H1 (cell line): ENCODE data around the gene FCRL2. TPM values are rescaled to one million over a fixed set of nuclear protein-coding genes. Genes with fewer than 3 reads are reported as not detected.

Experiments
- CTCF ChIA-PET: fragments of 300-600 bp; sonication (Branson Sonifier 250); formaldehyde crosslinking; loops from one replicate; lab custom pipeline; 2021; ENCODE audit not compliant: partially characterized antibody; lab: Charles Lee
- POLR2A ChIA-PET: fragments of 300-600 bp; sonication (Branson Sonifier 250); formaldehyde crosslinking; loops from one replicate; lab custom pipeline; 2021; ENCODE audit warnings: inconsistent platforms; ENCODE audit not compliant: partially characterized antibody; lab: Charles Lee
- DNase-seq, 2 experiments: peaks; one replicate each; pipeline versions ENCODE4 v3.0.0 to v3.0.0-alpha.2; 2010 to 2022; ENCODE audit warnings: low spot score in 2 of 2, low read depth in 1 of 2, mixed read lengths in 1 of 2
- FAIRE-seq: peaks from 2 replicates; lab custom pipeline; 2011; peaks lifted over from hg19 to GRCh38; lab: Jason Lieb, UNC
- H2AFZ ChIP-seq: 2 replicates; pipeline ENCODE4 v1.8.1; 2012; ENCODE audit warnings: low read length, inconsistent platforms
- H2AK5ac ChIP-seq: 2 replicates; pipeline ENCODE4 v1.6.1; 2013; ENCODE audit warnings: low read depth, low read length
- H2BK120ac ChIP-seq: replicated peaks from 2 replicates; pipeline ENCODE3; 2013; ENCODE audit warnings: low read depth, low read length, inconsistent platforms
- H2BK12ac ChIP-seq: 2 replicates; pipeline ENCODE4 v1.6.1; 2013; ENCODE audit warnings: low read depth, low read length
- H2BK15ac ChIP-seq: 2 replicates; pipeline ENCODE4 v1.6.1; 2013; ENCODE audit warnings: low read length
- H2BK20ac ChIP-seq: 2 replicates; pipeline ENCODE4 v1.6.1; 2013; ENCODE audit warnings: low read length
- H2BK5ac ChIP-seq: 2 replicates; pipeline ENCODE4 v1.6.1; 2013; ENCODE audit warnings: low read depth, low read length
- H3K14ac ChIP-seq: 2 replicates; pipeline ENCODE4 v1.6.1; 2013; ENCODE audit warnings: inconsistent platforms; ENCODE audit not compliant: insufficient read length
- H3K18ac ChIP-seq: 2 replicates; pipeline ENCODE4 v1.6.1; 2013; ENCODE audit warnings: low read length; ENCODE audit errors: extremely low read depth
- H3K23ac ChIP-seq: 2 replicates; pipeline ENCODE4 v1.6.1; 2013; ENCODE audit warnings: inconsistent platforms; ENCODE audit not compliant: insufficient read length
- H3K23me2 ChIP-seq: 2 replicates; pipeline ENCODE4 v1.6.1; 2013; ENCODE audit warnings: low read depth, low read length
- H3K27ac ChIP-seq: 2 replicates; pipeline ENCODE4 v1.6.1; 2011; ENCODE audit warnings: low read depth, low read length, inconsistent platforms
- H3K27me3 ChIP-seq, 4 experiments: replicated peaks in 1 of 4; 1 replicate in 1 of 4; 2 replicates in 3 of 4; pipeline versions ENCODE4 v1.6.1 to v1.8.1; 2011 to 2013; ENCODE audit warnings: low read length in 3 of 4, mild to moderate bottlenecking in 3 of 4, inconsistent platforms in 2 of 4, mixed read lengths in 2 of 4, moderate library complexity in 1 of 4; ENCODE audit not compliant: control insufficient read depth in 3 of 4, insufficient read depth in 3 of 4; ENCODE audit errors: extremely low read depth in 1 of 4
- H3K36me3 ChIP-seq, 4 experiments: 2 replicates each; pipeline versions ENCODE4 v1.6.1 to v1.8.1; 2011 to 2013; ENCODE audit warnings: mild to moderate bottlenecking in 4 of 4, low read length in 3 of 4, moderate library complexity in 2 of 4, control low read depth in 1 of 4, inconsistent platforms in 1 of 4; ENCODE audit not compliant: insufficient read depth in 4 of 4, control insufficient read depth in 2 of 4
- H3K4ac ChIP-seq: replicated peaks from 2 replicates; pipeline ENCODE3; 2013; ENCODE audit warnings: low read length, low read depth, mixed read lengths, inconsistent platforms; ENCODE audit not compliant: insufficient read length
- H3K4me1 ChIP-seq, 4 experiments: replicated peaks in 1 of 4; 1 replicate in 1 of 4; 2 replicates in 3 of 4; pipeline versions ENCODE4 v1.6.1 to v1.8.1; 2011 to 2013; ENCODE audit warnings: low read length in 3 of 4, inconsistent platforms in 2 of 4, mixed read lengths in 1 of 4; ENCODE audit not compliant: insufficient read depth in 4 of 4, control insufficient read depth in 3 of 4
- H3K4me2 ChIP-seq, 2 experiments: 2 replicates each; pipeline versions ENCODE4 v1.6.1 to v1.8.1; 2011 to 2013; ENCODE audit warnings: low read depth in 2 of 2, low read length in 2 of 2, control low read depth in 1 of 2, inconsistent platforms in 1 of 2, mild to moderate bottlenecking in 1 of 2; ENCODE audit not compliant: insufficient read depth in 1 of 2
- H3K4me3 ChIP-seq, 4 experiments: fragments of 200-600, 300-600 bp in 1 of 4; sonication (generic), shearing (Covaris generic), sonication (Bioruptor Twin) in 1 of 4; 2 replicates each; pipeline versions ENCODE4 v1.5.1 to v1.8.1; 2011 to 2016; ENCODE audit warnings: low read length in 4 of 4, low read depth in 3 of 4, control low read depth in 2 of 4, inconsistent platforms in 2 of 4, mild to moderate bottlenecking in 2 of 4, mixed read lengths in 1 of 4, moderate library complexity in 1 of 4; ENCODE audit not compliant: insufficient read depth in 2 of 4; ENCODE audit errors: extremely low read depth in 1 of 4
- H3K56ac ChIP-seq: replicated peaks from 2 replicates; pipeline ENCODE3; 2013; ENCODE audit warnings: low read depth, mild to moderate bottlenecking, mixed read lengths, low read length, inconsistent platforms; ENCODE audit not compliant: insufficient read length
- H3K79me1 ChIP-seq: 2 replicates; pipeline ENCODE4 v1.6.1; 2013; ENCODE audit warnings: low read depth, low read length, control low read depth
- H3K79me2 ChIP-seq, 2 experiments: 2 replicates each; pipeline versions ENCODE4 v1.6.1 to v1.8.1; 2012 to 2013; ENCODE audit warnings: low read length in 2 of 2, mild to moderate bottlenecking in 2 of 2, inconsistent platforms in 1 of 2; ENCODE audit not compliant: insufficient read depth in 2 of 2, control insufficient read depth in 1 of 2
- H3K9ac ChIP-seq, 4 experiments: replicated peaks in 1 of 4; 1 replicate in 1 of 4; 2 replicates in 3 of 4; pipeline versions ENCODE4 v1.6.1 to v1.8.1; 2011 to 2013; ENCODE audit warnings: low read depth in 3 of 4, low read length in 3 of 4, control low read depth in 2 of 4, mild to moderate bottlenecking in 2 of 4, moderate library complexity in 2 of 4, inconsistent platforms in 1 of 4; ENCODE audit errors: extremely low read depth in 1 of 4
- H3K9me3 ChIP-seq, 2 experiments: 2 replicates each; pipeline versions ENCODE4 v1.6.1 to v1.8.1; 2012 to 2013; ENCODE audit warnings: mild to moderate bottlenecking in 2 of 2, moderate library complexity in 2 of 2, control low read depth in 1 of 2, inconsistent platforms in 1 of 2, low read depth in 1 of 2, low read length in 1 of 2, mixed read lengths in 1 of 2; ENCODE audit not compliant: insufficient read depth in 2 of 2
- H4K20me1 ChIP-seq, 2 experiments: replicated peaks in 1 of 2; 2 replicates each; pipeline versions ENCODE3 to v1.8.1; 2011 to 2013; ENCODE audit warnings: inconsistent platforms in 2 of 2, low read length in 2 of 2, mild to moderate bottlenecking in 1 of 2; ENCODE audit not compliant: insufficient read depth in 2 of 2, control insufficient read depth in 1 of 2
- H4K5ac ChIP-seq: 2 replicates; pipeline ENCODE4 v1.6.1; 2013; ENCODE audit warnings: low read length, low read depth, mixed read lengths, inconsistent platforms; ENCODE audit not compliant: insufficient read length
- H4K8ac ChIP-seq: 2 replicates; pipeline ENCODE4 v1.8.0; 2013; ENCODE audit warnings: mild to moderate bottlenecking, moderate library complexity, low read length, inconsistent platforms; ENCODE audit not compliant: insufficient read depth; ENCODE audit errors: extremely low read depth
- H4K91ac ChIP-seq: replicated peaks from 2 replicates; pipeline ENCODE3; 2013; ENCODE audit warnings: low read length, mixed read lengths, inconsistent platforms; ENCODE audit not compliant: insufficient read length
- KDM4A ChIP-seq: IDR thresholded peaks from one replicate; pipeline ENCODE4 v1.7.1; 2012; ENCODE audit warnings: low read depth, mild to moderate bottlenecking, moderate library complexity, low read length, inconsistent platforms; ENCODE audit not compliant: severe bottlenecking
- PHF8 ChIP-seq: fragments of 200-600 bp; sonication (generic); conservative IDR thresholded peaks from 2 replicates; pipeline ENCODE4 v1.7.1; 2012; ENCODE audit warnings: low read depth, mild to moderate bottlenecking, inconsistent platforms, low read length, moderate library complexity
- WGBS, 2 experiments: shearing (Covaris generic) in 1 of 2; methylation state at CpG; one replicate each; pipeline versions ENCODE4 v1.1.6 to v1.1.7; 2013 to 2015; ENCODE audit warnings: low lambda C conversion rate in 2 of 2, mixed read lengths in 2 of 2, inconsistent platforms in 1 of 2, low coverage in 1 of 2, missing lambda C conversion rate in 1 of 2; ENCODE audit not compliant: insufficient replicate concordance in 2 of 2, insufficient coverage in 1 of 2, insufficient read length in 1 of 2; ENCODE audit errors: extremely low coverage in 1 of 2, missing lambda C conversion rate in 1 of 2; 5-methylcytosine and 5-hydroxymethylcytosine counted together
- polyA plus RNA-seq, 7 experiments: library from polyadenylated mRNA; depleted of rRNA in 3 of 7; stranded (reverse) in 5 of 7; unstranded in 2 of 7; fragments of >200 nt in 5 of 7; fragments of 200-250 nt in 2 of 7; gene quantifications; 1 replicate in 5 of 7; 2 replicates in 1 of 7; 4 replicates in 1 of 7; pipeline versions ENCODE4 v1.2.1 to v1.2.3, GENCODE V29; 2011 to 2013; ENCODE audit warnings: missing spikeins in 2 of 7, mixed read lengths in 2 of 7
- total RNA-seq: library from RNA; stranded (reverse); fragmentation: NEBNext Ultra II Directional; extraction: Animal tissue kit (Norgen Biotek cat#: 25700); gene quantifications from 2 replicates; pipeline ENCODE4 v1.2.1, GENCODE V29; 2021

The FCRL2 gene
- total and polyA plus RNA-seq, 2 of the 8 experiments (the other 6 are each of a cell fraction or from before 2014, with no cell fraction given), result not detected

- Histone ChIP-seq H2AK5ac (no peak overlapping the region), H2BK12ac (no peak overlapping the region), H4K8ac (no peak overlapping the region), H3K4ac (no peak overlapping the region), H3K79me2 (no peaks in the 10 kb centered on the region), H3K36me3 (no peaks in the 10 kb centered on the region), H3K27me3 (no peaks in the 10 kb centered on the region), H2BK5ac (no peak overlapping the region), H4K20me1 (no peaks in the 10 kb centered on the region), H3K56ac (no peak overlapping the region), H3K14ac (no peak overlapping the region), H2BK120ac (no peak overlapping the region), H3K4me2 (no peak overlapping the region), H2AFZ (no peak overlapping the region), H2BK15ac (no peak overlapping the region), H3K79me1 (no peaks in the 10 kb centered on the region), H3K9ac (no peak overlapping the region), H3K27ac (no peak overlapping the region), H4K91ac (no peak overlapping the region), H2BK20ac (no peak overlapping the region), H3K23me2 (no peaks in the 10 kb centered on the region), H3K4me1 (no peaks in the 10 kb centered on the region), H3K4me3 (no peak overlapping the region), H3K9me3 (no peaks in the 10 kb centered on the region), H4K5ac (no peak overlapping the region), H3K23ac (no peak overlapping the region), H3K18ac (no peak overlapping the region)
- no peak for FAIRE-seq
- DNase-seq, result no peak
- ChIA-PET CTCF (interaction anchor here (0.7 to 1.7 kb wide), 6 partner anchors 18 to 162 kb away, joined by 3 to 5 read pairs (median 3); no protein-coding TSS in a partner anchor), POLR2A (interaction anchor here (1.5 kb wide), 1 partner anchor 13 kb away, joined by 4 read pairs; the partner anchor contains the start of gene FCRL1)
- 80% methylated on average over 6 of the region's 6 CpGs; no CpG with 5 or more reads in 1 of the 2 experiments for WGBS, 2 experiments
- no peak for TF ChIP-seq PHF8
- TF ChIP-seq KDM4A, result no peak
Observed at GRCh38 chr1:157806431-157807149, 29.7 kb upstream of the FCRL2 start.
